ENCODE data around the gene D2HGDH.
"Not testable (repeated sequence)": the region's sequence is repeated elsewhere in the genome, so short reads cannot be mapped to it uniquely, and the experiment has no call there.

DNA sequence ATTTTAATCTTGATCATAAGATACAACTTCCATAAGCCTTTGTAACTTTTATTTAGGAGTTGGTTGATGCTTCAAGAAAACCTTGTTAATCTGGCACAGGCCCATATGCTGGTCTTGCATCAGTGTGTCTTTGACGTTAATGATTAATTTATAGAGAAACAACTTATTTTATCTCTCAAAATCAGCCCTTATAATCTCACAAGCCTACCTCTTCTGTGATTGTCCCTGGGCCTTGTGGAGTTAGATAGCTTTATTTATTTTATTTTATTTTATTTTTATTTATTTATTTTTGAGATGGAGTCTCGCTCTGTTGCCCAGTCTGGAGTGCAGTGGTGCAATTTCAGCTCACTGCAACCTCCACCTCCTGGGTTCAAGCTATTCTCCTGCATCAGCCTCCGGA, 47.6 kb downstream of the D2HGDH start:
- TF ChIP-seq EZH2 (IDR thresholded peaks at IDR 0.05; ENCODE audit: borderline replicate concordance, low read depth, low read length, poor library complexity, severe bottlenecking), result not testable (repeated sequence)
- TF ChIP-seq, protein P1, sequence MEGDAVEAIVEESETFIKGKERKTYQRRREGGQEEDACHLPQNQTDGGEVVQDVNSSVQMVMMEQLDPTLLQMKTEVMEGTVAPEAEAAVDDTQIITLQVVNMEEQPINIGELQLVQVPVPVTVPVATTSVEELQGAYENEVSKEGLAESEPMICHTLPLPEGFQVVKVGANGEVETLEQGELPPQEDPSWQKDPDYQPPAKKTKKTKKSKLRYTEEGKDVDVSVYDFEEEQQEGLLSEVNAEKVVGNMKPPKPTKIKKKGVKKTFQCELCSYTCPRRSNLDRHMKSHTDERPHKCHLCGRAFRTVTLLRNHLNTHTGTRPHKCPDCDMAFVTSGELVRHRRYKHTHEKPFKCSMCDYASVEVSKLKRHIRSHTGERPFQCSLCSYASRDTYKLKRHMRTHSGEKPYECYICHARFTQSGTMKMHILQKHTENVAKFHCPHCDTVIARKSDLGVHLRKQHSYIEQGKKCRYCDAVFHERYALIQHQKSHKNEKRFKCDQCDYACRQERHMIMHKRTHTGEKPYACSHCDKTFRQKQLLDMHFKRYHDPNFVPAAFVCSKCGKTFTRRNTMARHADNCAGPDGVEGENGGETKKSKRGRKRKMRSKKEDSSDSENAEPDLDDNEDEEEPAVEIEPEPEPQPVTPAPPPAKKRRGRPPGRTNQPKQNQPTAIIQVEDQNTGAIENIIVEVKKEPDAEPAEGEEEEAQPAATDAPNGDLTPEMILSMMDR (conservative IDR thresholded peaks at IDR 0.05; ENCODE audit: low read depth, low read length), result not testable (repeated sequence)
